Kidney epithelial cell (primary cell): ENCODE data around the gene ETS1. TPM values are rescaled to one million over a fixed set of nuclear protein-coding genes. Genes with fewer than 3 reads are reported as not detected.

Experiments used
- DNase-seq: peaks from one replicate; pipeline ENCODE4 v3.0.0-alpha.2; 2010; ENCODE audit warnings: low read depth
- H3K27me3 ChIP-seq: 2 replicates; pipeline ENCODE4 v1.6.0; 2011; ENCODE audit warnings: low read length; ENCODE audit not compliant: control insufficient read depth, insufficient read depth
- H3K36me3 ChIP-seq: 2 replicates; pipeline ENCODE4 v1.5.1; 2011; ENCODE audit warnings: low read length; ENCODE audit not compliant: control insufficient read depth, insufficient read depth
- H3K4me3 ChIP-seq: 2 replicates; pipeline ENCODE4 v1.5.1; 2011; ENCODE audit warnings: low read depth, mild to moderate bottlenecking, control low read depth, low read length
- CTCF ChIP-seq: IDR thresholded peaks from 2 replicates; pipeline ENCODE4 v1.5.1; 2011; ENCODE audit warnings: mild to moderate bottlenecking, moderate library complexity, low read length, control low read depth, inconsistent platforms; ENCODE audit not compliant: insufficient read depth, poor library complexity, severe bottlenecking
- total RNA-seq: library from RNA; depleted of rRNA; stranded (reverse); fragments of >200 nt; gene quantifications from 2 replicates; pipeline ENCODE4 v1.2.3, GENCODE V29; 2015

ETS1 gene
- total RNA-seq, 1 donor from 2014 or later = 224 TPM

- Histone ChIP-seq H3K4me3 (no peak overlapping the region), H3K27me3 (no peaks in the 10 kb centered on the region), H3K36me3 (no peaks in the 10 kb centered on the region)
- TF ChIP-seq CTCF = no peak
- DNase-seq = no peak
These were observed 12.4 kb upstream of the ETS1 start for GRCh38 chr11:128599729-128600128.

GRCh38 chr11:128598506-128599150 lies 11.3 kb upstream of the ETS1 start:
- Histone ChIP-seq H3K27me3 (no peaks in the 10 kb centered on the region), H3K4me3 (no peak overlapping the region), H3K36me3 (no peaks in the 10 kb centered on the region)
- no peak for TF ChIP-seq CTCF
- DNase-seq = no peak

- no peak for TF ChIP-seq CTCF
- DNase-seq = no peak
- Histone ChIP-seq H3K36me3 (no peaks in the 10 kb centered on the region), H3K27me3 (no peaks in the 10 kb centered on the region), H3K4me3 (no peak overlapping the region)
These were observed 10.7 kb upstream of the ETS1 start for GRCh38 chr11:128598096-128598495.

DNA sequence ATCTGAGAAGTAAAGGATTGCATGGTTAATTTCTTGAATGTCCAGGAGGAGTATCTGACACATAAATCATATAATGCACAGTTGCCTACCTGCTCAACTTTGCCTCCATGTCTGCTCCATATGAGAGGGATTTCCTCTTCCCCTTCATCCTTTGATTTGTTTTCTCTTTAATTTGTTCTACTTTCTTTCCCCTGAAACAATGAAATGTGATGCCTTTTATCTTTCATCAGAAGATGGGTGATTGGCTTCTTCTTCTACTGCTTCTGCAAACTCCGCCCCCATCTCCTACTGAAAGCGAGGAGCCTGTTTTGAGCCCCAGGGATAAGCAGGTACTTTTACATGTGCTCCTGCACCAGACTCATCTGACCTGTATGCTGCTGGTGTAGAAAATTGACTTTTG lies 9.9 kb upstream of the ETS1 start:
- no peak for DNase-seq
- Histone ChIP-seq H3K4me3 (no peak overlapping the region), H3K36me3 (no peaks in the 10 kb centered on the region), H3K27me3 (no peaks in the 10 kb centered on the region)
- no peak for TF ChIP-seq CTCF

DNA sequence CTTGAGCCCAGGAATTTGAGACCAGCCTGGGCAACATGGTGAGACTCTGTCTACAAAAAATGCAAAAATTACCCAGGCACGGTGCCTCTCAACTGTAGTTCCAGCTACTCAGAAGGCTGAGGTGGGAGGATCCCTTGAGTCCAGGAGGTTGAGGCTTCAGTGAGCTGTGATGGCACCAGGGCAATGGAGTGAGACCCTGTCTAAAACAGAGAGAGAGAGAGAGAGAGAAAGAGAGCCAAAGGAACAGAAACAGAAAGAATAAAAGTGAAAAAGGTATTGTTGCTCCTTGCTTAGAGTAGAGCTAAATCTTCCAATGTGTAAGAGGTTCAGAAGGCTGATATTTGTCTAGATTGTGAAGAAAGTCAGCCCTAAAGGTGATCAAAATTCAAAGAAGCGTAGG lies 8.9 kb upstream of the ETS1 start:
- Histone ChIP-seq H3K27me3 (no peaks in the 10 kb centered on the region), H3K36me3 (no peaks in the 10 kb centered on the region), H3K4me3 (no peak overlapping the region)
- TF ChIP-seq CTCF = no peak
- DNase-seq = no peak

GRCh38 chr11:128595775-128596174 lies 8.4 kb upstream of the ETS1 start:
- Histone ChIP-seq H3K27me3 (no peaks in the 10 kb centered on the region), H3K4me3 (no peak overlapping the region), H3K36me3 (no peaks in the 10 kb centered on the region)
- no peak for DNase-seq
- TF ChIP-seq CTCF = no peak
